Erythroblast (primary cell): ENCODE results near the gene RCSD1.

ENCODE experiments used
- GATA1 ChIP-seq: IDR thresholded peaks from 2 replicates; pipeline ENCODE4 v1.6.1; 2011; ENCODE audit warnings: low read depth, mild to moderate bottlenecking, control low read depth, low read length, moderate library complexity
- POLR2A ChIP-seq: IDR thresholded peaks from 2 replicates; pipeline ENCODE4 v1.6.1; 2011; ENCODE audit warnings: mild to moderate bottlenecking, low read length

DNA sequence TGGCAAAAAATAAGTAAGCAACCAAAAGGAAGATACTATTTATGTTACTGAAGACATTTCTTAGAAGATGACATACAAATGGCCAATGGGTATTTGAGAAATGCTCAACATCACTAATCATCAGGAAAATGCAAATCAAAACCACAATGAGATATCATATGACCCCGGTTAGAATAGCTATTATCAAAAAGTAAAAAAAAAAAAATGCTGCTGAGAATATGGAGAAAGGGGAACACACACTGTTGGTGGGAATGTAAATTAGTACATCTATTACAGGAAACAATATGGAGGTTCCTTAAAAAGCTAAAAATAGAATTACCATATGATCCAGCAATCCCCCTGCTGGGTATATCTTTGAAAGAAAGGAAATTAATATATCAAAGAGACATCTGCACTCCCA lies 42.2 kb upstream of the RCSD1 start:
- no peak for TF ChIP-seq POLR2A
- TF ChIP-seq GATA1, result no peak
